GM12878 (cell line): ENCODE measurements around the gene SSX2IP. TPM values are rescaled to one million over a fixed set of nuclear protein-coding genes. Genes with fewer than 3 reads are reported as not detected.

Experiments used
- BHLHE40 ChIP-seq, 2 experiments: fragments of 450-650 bp in 1 of 2; IDR thresholded peaks; 2 replicates each; pipeline ENCODE4 v1.6.1; 2011 to 2017; ENCODE audit warnings: low read depth in 2 of 2, borderline replicate concordance in 1 of 2, improper control_type of control experiment in 1 of 2, low read length in 1 of 2, mild to moderate bottlenecking in 1 of 2
- BMI1 ChIP-seq: fragments of 450-650 bp; IDR thresholded peaks from 2 replicates; pipeline ENCODE4 v1.6.1; 2016; ENCODE audit warnings: mild to moderate bottlenecking, moderate library complexity, borderline replicate concordance
- CREB1 ChIP-seq: IDR thresholded peaks from 2 replicates; pipeline ENCODE4 v1.6.1; 2012; ENCODE audit warnings: low read depth, mild to moderate bottlenecking, inconsistent platforms
- DPF2 ChIP-seq: fragments of 450-650 bp; IDR thresholded peaks from 2 replicates; pipeline ENCODE4 v1.6.1; 2017; ENCODE audit warnings: mild to moderate bottlenecking
- EGR1 ChIP-seq, 2 experiments: IDR thresholded peaks; 1 replicate in 1 of 2; 2 replicates in 1 of 2; pipeline ENCODE4 v1.6.1; 2011 to 2012; ENCODE audit warnings: low read depth in 2 of 2, low read length in 2 of 2, borderline replicate concordance in 1 of 2, mild to moderate bottlenecking in 1 of 2, moderate library complexity in 1 of 2
- IKZF1 ChIP-seq: fragments of 450-650 bp; conservative IDR thresholded peaks from 2 replicates; pipeline ENCODE4 v1.6.1; 2017; ENCODE audit warnings: antibody characterized with exemption, mild to moderate bottlenecking
- NBN ChIP-seq: fragments of 450-650 bp; IDR thresholded peaks from 2 replicates; pipeline ENCODE4 v1.6.1; 2016
- NFXL1 ChIP-seq: fragments of 450-650 bp; IDR thresholded peaks from 2 replicates; pipeline ENCODE4 v1.6.1; 2017; ENCODE audit warnings: antibody characterized with exemption, mild to moderate bottlenecking, borderline replicate concordance
- NFYB ChIP-seq: IDR thresholded peaks from 2 replicates; pipeline ENCODE4 v1.6.1; 2011; ENCODE audit warnings: low read depth, mild to moderate bottlenecking, low read length, improper control_type of control experiment, moderate library complexity; ENCODE audit not compliant: insufficient read depth
- NKRF ChIP-seq: fragments of 450-650 bp; conservative IDR thresholded peaks from 2 replicates; pipeline ENCODE4 v1.6.1; 2017; ENCODE audit warnings: mild to moderate bottlenecking, moderate library complexity
- NR2F1 ChIP-seq: fragments of 450-650 bp; conservative IDR thresholded peaks from 2 replicates; pipeline ENCODE4 v1.6.1; 2017; ENCODE audit warnings: mild to moderate bottlenecking
- REST ChIP-seq: IDR thresholded peaks from 2 replicates; pipeline ENCODE4 v1.6.1; 2012; ENCODE audit warnings: mild to moderate bottlenecking, low read depth, low read length
- RUNX3 ChIP-seq: IDR thresholded peaks from 2 replicates; pipeline ENCODE4 v1.6.1; 2012; ENCODE audit warnings: low read length, inconsistent platforms
- SP1 ChIP-seq: IDR thresholded peaks from one replicate; pipeline ENCODE4 v1.6.1; 2011; ENCODE audit warnings: low read depth, low read length
- TAF1 ChIP-seq: IDR thresholded peaks from 2 replicates; pipeline ENCODE4 v1.6.1; 2011; ENCODE audit warnings: mild to moderate bottlenecking, low read depth, low read length, borderline replicate concordance
- TCF3 ChIP-seq: IDR thresholded peaks from 2 replicates; pipeline ENCODE4 v1.6.1; 2012; ENCODE audit warnings: low read depth, mild to moderate bottlenecking, low read length, borderline replicate concordance; ENCODE audit not compliant: insufficient read depth
- ZNF384 ChIP-seq: IDR thresholded peaks from 2 replicates; pipeline ENCODE4 v1.6.1; 2012; ENCODE audit warnings: low read depth, mild to moderate bottlenecking, low read length, improper control_type of control experiment, borderline replicate concordance
- ZNF687 ChIP-seq: fragments of 450-650 bp; IDR thresholded peaks from 2 replicates; pipeline ENCODE4 v1.6.1; 2017; ENCODE audit warnings: mild to moderate bottlenecking, moderate library complexity
- ZSCAN29 ChIP-seq: fragments of 450-650 bp; IDR thresholded peaks from 2 replicates; pipeline ENCODE4 v1.6.1; 2017; ENCODE audit warnings: mild to moderate bottlenecking, moderate library complexity
- polyA plus RNA-seq, 11 experiments: library from polyadenylated mRNA; depleted of rRNA in 4 of 11; unstranded in 6 of 11; stranded (reverse) in 5 of 11; fragments of >200 nt; fragmentation: Nextera tagmentation in 4 of 11; fragmentation: Illumina TruSeq in 1 of 11; extraction: Ambion mirVana in 4 of 11; extraction: Trizol in 1 of 11; gene quantifications; 1 replicate in 1 of 11; 2 replicates in 10 of 11; pipeline versions ENCODE4 v1.2.1 to v1.2.3, GENCODE V29; 2011 to 2016; ENCODE audit warnings: inconsistent platforms in 2 of 11, missing spikeins in 2 of 11, low read depth in 1 of 11
- total RNA-seq, 4 experiments: library from RNA; depleted of rRNA in 3 of 4; stranded (reverse); fragments of >200 nt in 3 of 4; fragmentation: Illumina TruSeq in 1 of 4; extraction: Trizol in 1 of 4; gene quantifications; 2 replicates each; pipeline versions ENCODE4 v1.2.1 to v1.2.3, GENCODE V29; 2013 to 2021

SSX2IP gene
- total and polyA plus RNA-seq, 10 of the 15 experiments (the other 5 are each of a cell fraction or from before 2014, with no cell fraction given) = 3.3 to 14.0 (median 10.4) TPM

GRCh38 chr1:84690397-84691121 lies at the start of gene SSX2IP (continued):
- TF ChIP-seq ZNF687 (0 out of 2 replicates have a peak, but pooled peaks have one; percentile 33), IKZF1 (peak; percentile 85), EGR1 (IDR thresholded peaks at IDR 0.05; ENCODE audit: borderline replicate concordance in 1 of 2, low read depth in 2 of 2, low read length in 2 of 2) (peak in 1 of 2 experiments; percentile 97; a peak in 2 of 3 replicates), TCF3 (peak; percentile 43; the same call in 1 of the 2 replicates), ZNF384 (peak; percentile 56; the same call in 1 of the 2 replicates), NR2F1 (peak; percentile 38; the same call in 1 of the 2 replicates), RUNX3 (peak; percentile 81), SP1 (peak; percentile 69), ZSCAN29 (peak; percentile 89; the same call in 1 of the 2 replicates), NKRF (peak; percentile 26; the same call in 1 of the 2 replicates), TAF1 (peak; percentile 20; the same call in 1 of the 2 replicates), REST (0 out of 2 replicates have a peak, but pooled peaks have one; percentile 10), BMI1 (peak; percentile 84), NFYB (peak; percentile 92), CREB1 (peak; percentile 1; the same call in 1 of the 2 replicates), DPF2 (peak; percentile 61), NFXL1 (no peak), BHLHE40 (IDR thresholded peaks at IDR 0.05; ENCODE audit: borderline replicate concordance in 1 of 2, low read depth in 2 of 2, low read length in 1 of 2) (peak; percentile 25 to 69; a peak in 2 of 4 replicates), NBN (peak; percentile 42; the same call in 1 of the 2 replicates)
